Hepatocyte (in vitro differentiated cells): Measurements from ENCODE around the gene SH3BGR. TPM values are rescaled to one million over a fixed set of nuclear protein-coding genes. Genes with fewer than 3 reads are reported as not detected.
A peak's percentile ranks its signal among the peaks of the same experiment; 100 is the strongest.

ENCODE experiments used
- DNase-seq: peaks from one replicate; pipeline ENCODE4 v3.0.0-alpha.2; 2016; ENCODE audit warnings: low spot score
- H2AFZ ChIP-seq: fragments of 200-600 bp; sonication (generic); 2 replicates; pipeline ENCODE4 v1.6.0; 2016; ENCODE audit warnings: antibody characterized with exemption, mild to moderate bottlenecking
- H3K27ac ChIP-seq: fragments of 200-600 bp; sonication (generic); 2 replicates; pipeline ENCODE4 v1.5.1; 2016; ENCODE audit warnings: mild to moderate bottlenecking
- H3K27me3 ChIP-seq: fragments of 200-600 bp; sonication (generic); 2 replicates; pipeline ENCODE4 v1.6.1; 2016
- H3K36me3 ChIP-seq: fragments of 200-600 bp; sonication (generic); replicated peaks from 2 replicates; pipeline ENCODE4 v1.5.1; 2016; ENCODE audit warnings: low read depth; ENCODE audit not compliant: insufficient read depth
- H3K4me1 ChIP-seq: fragments of 200-600 bp; sonication (generic); 2 replicates; pipeline ENCODE4 v1.5.1; 2016; ENCODE audit warnings: mild to moderate bottlenecking, moderate library complexity; ENCODE audit not compliant: insufficient read depth
- H3K4me2 ChIP-seq: fragments of 200-600 bp; sonication (generic); 2 replicates; pipeline ENCODE4 v1.6.0; 2016
- H3K4me3 ChIP-seq: fragments of 200-600 bp; sonication (generic); 2 replicates; pipeline ENCODE4 v1.5.1; 2016; ENCODE audit warnings: mild to moderate bottlenecking
- H3K79me2 ChIP-seq: fragments of 200-600 bp; sonication (generic); 2 replicates; pipeline ENCODE4 v1.6.0; 2017; ENCODE audit warnings: mild to moderate bottlenecking
- H3K9me2 ChIP-seq: fragments of 200-600 bp; sonication (generic); replicated peaks from 2 replicates; pipeline ENCODE4 v1.6.0; 2017; ENCODE audit warnings: mild to moderate bottlenecking; ENCODE audit not compliant: insufficient read depth
- H3K9me3 ChIP-seq: fragments of 200-600 bp; sonication (generic); 2 replicates; pipeline ENCODE4 v1.5.1; 2016; ENCODE audit warnings: low read depth, mild to moderate bottlenecking
- H4K20me1 ChIP-seq: fragments of 200-600 bp; sonication (generic); 2 replicates; pipeline ENCODE4 v1.6.0; 2016; ENCODE audit warnings: mild to moderate bottlenecking; ENCODE audit not compliant: insufficient read depth, poor library complexity, severe bottlenecking
- CTCF ChIP-seq: fragments of 200-600 bp; sonication (generic); IDR thresholded peaks from 2 replicates; pipeline ENCODE4 v1.5.1; 2016; ENCODE audit warnings: antibody characterized with exemption, mild to moderate bottlenecking; ENCODE audit not compliant: poor library complexity
- EZH2 ChIP-seq: fragments of 200-600 bp; sonication (generic); IDR thresholded peaks from 2 replicates; pipeline ENCODE4 v1.6.1; 2016; ENCODE audit warnings: antibody characterized with exemption, mild to moderate bottlenecking, borderline replicate concordance
- EZH2phosphoT487 ChIP-seq: fragments of 200-600 bp; sonication (generic); IDR thresholded peaks from one replicate; pipeline ENCODE4 v1.6.1; 2018; ENCODE audit warnings: antibody characterized with exemption, mild to moderate bottlenecking, low read depth, moderate library complexity; ENCODE audit not compliant: unreplicated experiment, severe bottlenecking
- WGBS: methylation state at CpG from one replicate; pipeline ENCODE4 v1.1.6; 2016; ENCODE audit warnings: low lambda C conversion rate; ENCODE audit errors: missing lambda C conversion rate; 5-methylcytosine and 5-hydroxymethylcytosine counted together
- polyA plus RNA-seq: library from polyadenylated mRNA; unstranded; fragments of >200 nt; fragmentation: Nextera tagmentation; extraction: Ambion mirVana; gene quantifications from 2 replicates; pipeline ENCODE4 v1.2.1, GENCODE V29; 2016
- total RNA-seq: library from RNA; depleted of rRNA; stranded (reverse); fragments of >200 nt; gene quantifications from 2 replicates; pipeline ENCODE4 v1.2.3, GENCODE V29; 2014

SH3BGR gene
- total and polyA plus RNA-seq, 2 experiments from 2014 or later: 1.8 to 2.5 TPM

GRCh38 chr21:39454949-39455668 is 3.3 kb downstream of the SH3BGR start:
- H3K27ac ChIP-seq: no peak overlapping the region
- no peak for DNase-seq
- no peaks in the 10 kb centered on the region for H3K9me3 ChIP-seq
- no peaks in the 10 kb centered on the region for H3K9me2 ChIP-seq
- H3K27me3 ChIP-seq: no peaks in the 10 kb centered on the region
- no peaks in the 10 kb centered on the region for H3K4me1 ChIP-seq
- no peaks in the 10 kb centered on the region for H4K20me1 ChIP-seq
- no peak for TF ChIP-seq EZH2phosphoT487
- no peak for TF ChIP-seq EZH2
- TF ChIP-seq CTCF: no peak
- H2AFZ ChIP-seq: no peak overlapping the region
- WGBS: 82% methylated on average over 6 of the region's 6 CpGs
- H3K79me2 ChIP-seq: no peaks in the 10 kb centered on the region
- no peak overlapping the region for H3K4me3 ChIP-seq
- no peak overlapping the region for H3K4me2 ChIP-seq
- H3K36me3 ChIP-seq: no peaks in the 10 kb centered on the region

DNA sequence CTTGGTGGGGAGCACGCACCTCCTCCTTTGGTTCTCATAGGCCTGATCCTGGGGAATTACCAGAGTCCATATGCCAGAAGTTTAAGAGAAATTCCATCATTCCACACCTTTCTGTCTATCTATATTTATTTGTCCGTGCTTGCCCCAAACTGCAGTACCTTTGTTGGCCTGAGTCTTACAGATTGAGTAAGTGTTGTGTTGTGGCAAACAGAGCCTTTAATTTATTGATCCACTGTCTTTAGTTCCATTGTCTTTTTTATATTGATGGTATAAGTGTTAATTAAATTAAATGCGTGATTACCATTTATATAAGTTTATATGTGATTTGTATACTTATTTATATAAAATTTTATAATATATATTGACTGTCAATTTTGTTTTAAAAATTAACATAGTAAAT is 4.9 kb downstream of the SH3BGR start:
- Histone ChIP-seq H3K27me3 (no peaks in the 10 kb centered on the region), H3K9me3 (no peaks in the 10 kb centered on the region), H3K9me2 (no peaks in the 10 kb centered on the region), H3K36me3 (no peaks in the 10 kb centered on the region), H3K27ac (no peak overlapping the region), H3K4me2 (no peak overlapping the region), H3K79me2 (no peaks in the 10 kb centered on the region), H3K4me3 (no peak overlapping the region), H2AFZ (no peak overlapping the region), H3K4me1 (no peaks in the 10 kb centered on the region), H4K20me1 (no peaks in the 10 kb centered on the region)
- 76% methylated on average over 3 of the region's 3 CpGs for WGBS
- TF ChIP-seq EZH2: no peak
- peak; percentile 4 for TF ChIP-seq CTCF
- TF ChIP-seq EZH2phosphoT487: no peak
- DNase-seq: no peak

GRCh38 chr21:39461419-39461818 is 9.6 kb downstream of the SH3BGR start:
- Histone ChIP-seq H3K27me3 (no peaks in the 10 kb centered on the region), H3K9me2 (no peaks in the 10 kb centered on the region)

More at GRCh38 chr21:39461419-39461818, 9.6 kb downstream of the SH3BGR start:
- Histone ChIP-seq H3K4me3 (no peak overlapping the region), H4K20me1 (no peaks in the 10 kb centered on the region), H3K9me3 (no peaks in the 10 kb centered on the region), H3K79me2 (no peaks in the 10 kb centered on the region), H3K4me1 (no peaks in the 10 kb centered on the region), H3K36me3 (no peaks in the 10 kb centered on the region), H3K27ac (no peak overlapping the region), H3K4me2 (no peak overlapping the region), H2AFZ (no peak overlapping the region)
- WGBS: 89% methylated on average over 3 of the region's 3 CpGs
- TF ChIP-seq EZH2: no peak
- no peak for TF ChIP-seq EZH2phosphoT487
- no peak for TF ChIP-seq CTCF
- DNase-seq: no peak
